Measurements from ENCODE around the gene CCDC6.

The CCDC6 gene

GRCh38 chr10:59852670-59853069 is 53.7 kb downstream of the CCDC6 start:
- no peak for DNase-seq (ENCODE audit: low read depth in 2 of 2)

DNA sequence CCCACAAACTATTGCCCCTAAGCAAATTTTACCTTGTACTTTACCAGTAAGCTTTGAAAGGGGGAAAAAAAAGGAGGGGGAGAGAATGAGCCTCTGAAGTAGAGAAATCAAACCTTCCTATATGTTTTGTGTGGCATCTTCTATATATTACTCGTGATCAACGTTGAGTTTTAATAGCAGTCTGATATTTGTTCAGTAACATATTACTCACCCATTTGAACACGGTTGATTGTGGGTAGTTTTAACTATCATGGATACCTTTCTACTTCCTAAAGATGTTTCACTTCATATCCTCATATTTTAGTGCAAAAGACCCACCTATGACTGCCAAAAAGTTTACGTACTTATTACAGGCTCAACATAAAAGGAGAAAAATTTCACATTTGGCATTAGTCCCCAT is 54.5 kb downstream of the CCDC6 start:
- DNase-seq (ENCODE audit: low read depth in 2 of 2), result no peak

- DNase-seq (ENCODE audit: low read depth in 2 of 2), result no peak
Observed at GRCh38 chr10:59847888-59848287, 58.5 kb downstream of the CCDC6 start.

DNA sequence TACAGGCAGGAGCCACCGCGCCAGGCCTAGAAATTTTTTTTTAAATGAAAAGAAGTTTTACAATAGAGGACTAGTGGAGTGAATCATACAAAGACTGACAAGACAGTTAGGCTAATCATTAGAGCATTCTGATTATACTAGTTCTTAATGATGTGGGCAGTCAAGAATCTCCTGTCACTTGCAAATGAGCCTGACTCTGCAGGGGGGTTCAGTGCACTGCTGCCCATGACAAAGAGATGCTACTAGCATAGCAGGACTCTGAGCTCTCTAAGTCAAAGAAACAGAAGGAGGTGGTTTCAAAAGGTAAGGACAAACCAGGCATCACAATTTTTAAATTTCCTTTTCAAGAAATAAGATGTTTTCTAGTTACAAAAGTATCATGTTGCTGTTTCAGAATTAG is 59.0 kb downstream of the CCDC6 start:
- no peak for DNase-seq (ENCODE audit: low read depth in 2 of 2)

- DNase-seq (ENCODE audit: low read depth in 2 of 2), result no peak
Observed at GRCh38 chr10:59844436-59844835, 61.9 kb downstream of the CCDC6 start.

DNA sequence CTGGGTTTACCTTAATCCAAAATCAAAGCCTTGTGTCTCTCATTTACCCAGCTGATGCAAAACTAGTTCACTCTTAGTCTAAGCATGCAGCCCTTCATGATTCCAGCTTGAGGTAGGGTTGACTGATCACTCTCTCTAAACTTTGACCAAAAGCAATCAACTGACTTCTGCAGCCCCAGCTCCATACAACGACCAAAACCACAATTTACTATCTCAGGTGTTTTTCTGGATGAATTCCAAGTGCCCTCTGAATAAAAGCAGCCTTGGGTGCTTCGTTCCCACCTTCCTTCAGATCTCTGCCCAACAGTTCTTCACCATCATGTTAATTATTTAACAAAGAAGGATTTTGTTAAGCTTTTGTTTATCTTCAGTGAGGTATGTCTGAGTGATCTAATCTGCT is 62.6 kb downstream of the CCDC6 start:
- DNase-seq (ENCODE audit: low read depth in 2 of 2), result no peak

- DNase-seq (ENCODE audit: low read depth in 2 of 2), result peak; percentile 5 to 10
Observed at GRCh38 chr10:59839576-59839975, 66.8 kb downstream of the CCDC6 start.

DNA sequence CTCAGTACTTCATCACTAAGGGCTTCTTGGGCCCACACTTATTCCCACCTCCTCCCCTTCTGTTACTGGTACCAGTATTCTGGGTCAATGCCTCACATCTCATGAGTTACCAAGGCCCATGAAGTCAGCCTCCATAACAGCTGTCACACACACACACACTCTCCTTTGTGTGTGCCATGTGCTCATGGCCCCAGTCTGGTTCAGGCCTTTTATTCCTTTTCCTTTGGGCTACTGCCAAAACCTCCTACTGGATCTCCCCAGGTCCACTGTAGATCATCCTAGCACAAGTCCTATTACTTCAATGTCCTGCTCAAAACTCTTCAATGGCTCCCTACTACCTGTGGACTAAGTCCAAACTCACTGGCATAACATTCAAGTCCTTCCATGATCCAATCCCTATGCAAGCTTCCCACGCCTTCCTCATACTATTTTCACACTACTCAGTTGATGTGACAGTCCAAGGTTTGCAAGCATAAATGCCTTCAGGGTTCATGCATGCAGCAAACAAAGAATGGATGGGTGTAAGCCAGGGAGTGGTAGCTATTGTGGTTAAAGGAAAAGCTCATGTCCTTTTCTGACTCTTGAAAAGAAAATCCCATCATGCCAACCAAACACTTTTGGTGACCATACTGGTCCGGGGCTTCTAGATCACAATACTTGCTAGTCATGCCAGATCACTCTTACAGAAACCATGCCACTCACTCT is 68.1 kb downstream of the CCDC6 start:
- DNase-seq (ENCODE audit: low read depth in 2 of 2), result no peak

- no peak for DNase-seq (ENCODE audit: low read depth in 2 of 2)
Observed at GRCh38 chr10:59833810-59834209, 72.5 kb downstream of the CCDC6 start.

- DNase-seq (ENCODE audit: low read depth in 2 of 2), result no peak
Observed at GRCh38 chr10:59832506-59832905, 73.8 kb downstream of the CCDC6 start.

DNA sequence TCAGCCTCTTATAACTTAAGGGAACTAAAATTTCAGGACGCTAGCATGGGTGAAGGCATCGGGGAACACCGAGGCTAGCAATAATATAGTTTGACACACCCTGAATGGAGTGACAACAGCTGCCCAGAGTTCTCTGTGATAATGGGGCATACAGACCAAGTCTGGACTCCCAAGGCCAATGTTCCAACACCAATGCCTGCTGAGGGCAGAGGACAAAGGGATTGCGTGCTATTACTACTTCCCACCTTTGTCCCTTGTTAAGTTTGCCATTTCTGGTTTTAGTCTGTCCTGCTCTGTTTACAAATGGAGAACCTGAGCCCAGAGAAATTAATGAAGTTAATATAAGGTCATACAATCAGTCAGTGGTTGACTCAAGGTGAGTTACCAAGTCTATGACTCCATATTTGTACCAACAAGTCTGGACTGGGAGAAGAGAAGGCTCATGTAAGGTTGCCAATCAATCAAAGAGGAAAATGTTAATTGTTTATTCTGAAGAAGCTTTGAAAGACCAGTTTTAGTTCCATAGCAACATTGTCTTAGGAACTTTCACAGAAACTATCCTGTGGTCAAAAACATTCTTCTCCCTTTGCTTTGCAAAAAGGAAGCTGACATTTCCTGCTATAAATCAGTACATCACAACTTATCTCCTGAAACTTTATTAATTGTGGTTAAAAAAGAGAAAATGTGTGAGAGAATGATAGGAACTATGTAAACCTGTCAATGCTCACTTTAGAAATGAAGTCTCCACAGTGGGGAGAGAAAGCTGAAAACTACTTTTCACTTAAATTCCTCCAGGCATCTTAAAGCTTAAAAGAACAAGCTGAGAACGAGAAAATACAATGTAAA is 74.5 kb downstream of the CCDC6 start:
- DNase-seq (ENCODE audit: low read depth in 2 of 2), result no peak

GRCh38 chr10:59830601-59831259 is 75.6 kb downstream of the CCDC6 start:
- DNase-seq (ENCODE audit: low read depth in 2 of 2), result peak in 1 of 2 experiments; percentile 10

GRCh38 chr10:59829601-59830000 is 76.8 kb downstream of the CCDC6 start:
- DNase-seq (ENCODE audit: low read depth in 2 of 2), result no peak

DNA sequence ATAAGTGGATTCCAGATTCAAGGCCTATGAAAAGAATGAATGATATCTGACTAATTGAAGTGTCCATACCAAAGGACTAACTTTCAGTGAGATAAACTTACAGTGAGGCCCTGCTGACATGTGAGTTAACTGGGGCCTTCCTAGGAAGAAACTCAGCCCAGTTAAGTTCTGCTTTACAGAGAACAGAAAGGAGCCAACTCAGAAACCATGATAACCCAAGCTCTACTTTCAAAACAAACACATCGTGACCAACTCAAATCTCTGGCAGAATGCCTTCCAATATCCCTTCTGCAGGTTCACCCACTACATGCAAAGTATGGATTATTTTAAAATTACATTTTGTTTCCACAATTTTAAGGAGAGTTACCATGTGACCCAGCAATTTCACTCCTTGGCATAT is 77.3 kb downstream of the CCDC6 start:
- DNase-seq (ENCODE audit: low read depth in 2 of 2), result no peak

- no peak for DNase-seq (ENCODE audit: low read depth in 2 of 2)
Observed at GRCh38 chr10:59825932-59826331, 80.4 kb downstream of the CCDC6 start.

- DNase-seq (ENCODE audit: low read depth in 2 of 2), result no peak
Observed at GRCh38 chr10:59823751-59824150, 82.6 kb downstream of the CCDC6 start.

DNA sequence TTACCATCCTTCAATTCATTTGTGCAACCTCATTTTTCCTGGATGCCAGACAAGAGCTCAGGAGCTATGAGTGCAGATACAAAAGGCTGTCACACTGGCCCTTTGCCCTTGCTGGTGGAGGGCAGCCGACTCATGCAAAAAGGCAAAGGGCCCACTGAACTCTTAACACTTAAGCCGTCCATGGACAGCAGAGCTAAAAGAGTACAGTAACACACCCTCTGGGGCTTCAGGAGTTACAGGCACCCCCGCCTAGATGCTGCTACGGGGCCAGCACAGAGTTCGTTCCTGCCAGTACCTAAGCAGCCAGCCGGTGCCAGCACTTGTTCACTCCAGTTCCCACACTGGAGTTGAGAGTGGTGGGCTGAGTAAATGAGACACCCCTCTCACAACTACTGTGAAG is 83.2 kb downstream of the CCDC6 start:
- no peak for DNase-seq (ENCODE audit: low read depth in 2 of 2)

DNA sequence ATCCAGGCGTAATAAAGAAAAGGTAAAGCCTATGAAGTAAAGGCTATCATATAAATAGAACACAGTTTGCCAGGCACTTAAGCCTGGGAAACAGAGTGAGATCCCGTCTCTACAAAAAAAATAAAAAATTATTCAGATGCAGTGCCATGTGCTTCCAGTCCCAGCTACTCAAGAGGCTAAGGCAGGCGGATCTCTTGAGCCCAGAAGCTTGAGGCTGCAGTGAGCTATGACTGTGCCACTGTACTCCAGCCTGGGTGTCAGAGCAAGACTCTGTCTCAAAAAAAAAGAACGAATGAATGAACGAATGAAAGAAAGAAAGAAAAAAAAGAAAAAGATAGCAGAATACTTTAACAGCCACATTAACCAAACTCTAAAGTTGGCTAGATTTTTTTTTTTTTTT is 85.9 kb downstream of the CCDC6 start:
- no peak for DNase-seq (ENCODE audit: low read depth in 2 of 2)

GRCh38 chr10:59819683-59820082 is 86.7 kb downstream of the CCDC6 start:
- DNase-seq (ENCODE audit: low read depth in 2 of 2), result no peak

DNA sequence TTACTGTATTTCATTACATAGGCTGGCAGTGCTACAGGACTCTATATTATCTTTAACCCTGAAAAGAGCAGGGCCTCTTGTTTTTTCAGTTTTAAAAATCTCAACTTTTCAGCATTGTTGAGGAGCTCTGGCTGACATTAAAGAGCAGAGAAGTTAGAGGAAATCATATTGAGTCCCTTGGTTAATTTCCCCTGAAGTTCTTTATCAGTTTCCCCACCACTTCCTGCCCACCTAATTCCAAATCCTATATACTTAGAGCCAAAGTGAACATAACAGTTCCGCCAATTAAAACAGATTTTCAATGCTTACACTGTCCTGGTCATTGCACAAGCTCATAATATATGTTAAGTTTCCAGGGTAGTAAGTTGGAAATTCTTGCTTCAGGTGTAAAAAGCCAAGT is 87.1 kb downstream of the CCDC6 start:
- DNase-seq (ENCODE audit: low read depth in 2 of 2), result no peak

GRCh38 chr10:59817773-59818172 is 88.6 kb downstream of the CCDC6 start:
- DNase-seq (ENCODE audit: low read depth in 2 of 2), result no peak

- no peak for DNase-seq (ENCODE audit: low read depth in 2 of 2)
Observed at GRCh38 chr10:59814878-59815277, 91.5 kb downstream of the CCDC6 start.
